HepG2 (cell line): Measurements from ENCODE around the gene ATP6V1F. TPM values are rescaled to one million over a fixed set of nuclear protein-coding genes. Genes with fewer than 3 reads are reported as not detected.

Source experiments
- ATAC-seq: fragments of 200-7000 bp; cut with Tn5 transposase; 3 replicates; pipeline ENCODE4 v1.9.1; 2020; ENCODE audit warnings: mild to moderate bottlenecking, moderate library complexity
- BruUV-seq: library from RNA; stranded (reverse); fragments of 400-500 nt; replicated peaks from 2 replicates; lab custom pipeline; 2021; lab: Mats Ljungman, UMichigan
- CTCF ChIA-PET: fragments of 300-600 bp; formaldehyde crosslinking; extraction: SDS; loops from one replicate; lab custom pipeline; 2021; ENCODE audit warnings: low total read pairs, inconsistent platforms, low intra/inter-chr PET ratio; lab: Yijun Ruan, JAX
- POLR2A ChIA-PET: fragments of 350-600 bp; sonication (Branson Sonifier 250); formaldehyde crosslinking; loops from one replicate; lab custom pipeline; 2020; ENCODE audit warnings: antibody characterized with exemption, inconsistent platforms; lab: Yijun Ruan, JAX
- DNase-seq: peaks from one replicate; pipeline ENCODE4 v3.0.0-alpha.2; 2015; ENCODE audit warnings: low spot score
- FAIRE-seq: peaks from 3 replicates; lab custom pipeline; 2011; peaks lifted over from hg19 to GRCh38; lab: Jason Lieb, UNC
- H2AFZ ChIP-seq: one replicate; pipeline ENCODE4 v1.6.1; 2011; ENCODE audit warnings: low read length, inconsistent platforms
- H3K27ac ChIP-seq: fragments of 300-600 bp; 3 replicates; pipeline ENCODE4 v1.8.0; 2011; ENCODE audit warnings: mixed run types, mild to moderate bottlenecking, mixed read lengths, low read length, inconsistent platforms; ENCODE audit not compliant: insufficient read depth; ENCODE audit errors: extremely low read length
- H3K27me3 ChIP-seq, 2 experiments: fragments of 200-600 bp in 1 of 2; 2 replicates in 1 of 2; 3 replicates in 1 of 2; pipeline versions ENCODE4 v1.6.0 to v1.8.0; 2011; ENCODE audit warnings: low read length in 2 of 2, mild to moderate bottlenecking in 2 of 2, moderate library complexity in 2 of 2, inconsistent platforms in 1 of 2; ENCODE audit not compliant: insufficient read depth in 2 of 2, control insufficient read depth in 1 of 2
- H3K36me3 ChIP-seq, 2 experiments: fragments of 200-600 bp in 1 of 2; replicated peaks in 1 of 2; 2 replicates in 1 of 2; 3 replicates in 1 of 2; pipeline versions ENCODE4 v1.5.1 to v1.8.0; 2011; ENCODE audit warnings: low read length in 2 of 2, inconsistent platforms in 1 of 2; ENCODE audit not compliant: insufficient read depth in 2 of 2, control insufficient read depth in 1 of 2
- H3K4me1 ChIP-seq: 2 replicates; pipeline ENCODE4 v1.5.1; 2012; ENCODE audit warnings: low read length, inconsistent platforms; ENCODE audit not compliant: insufficient read depth
- H3K4me2 ChIP-seq: 2 replicates; pipeline ENCODE4 v1.6.0; 2011; ENCODE audit warnings: low read depth, low read length, inconsistent platforms
- H3K4me3 ChIP-seq, 3 experiments: fragments of 200-600 bp in 1 of 3; sonication (generic), shearing (Covaris generic) in 1 of 3; replicated peaks in 1 of 3; 2 replicates each; pipeline ENCODE4 v1.5.1; 2011 to 2016; ENCODE audit warnings: low read length in 3 of 3, inconsistent platforms in 2 of 3, low read depth in 2 of 3, mild to moderate bottlenecking in 2 of 3, control low read depth in 1 of 3, mixed read lengths in 1 of 3; ENCODE audit not compliant: insufficient read depth in 1 of 3
- H3K79me2 ChIP-seq: one replicate; pipeline ENCODE4 v1.6.1; 2011; ENCODE audit warnings: low read length, inconsistent platforms; ENCODE audit not compliant: insufficient read depth
- H3K9ac ChIP-seq: 2 replicates; pipeline ENCODE4 v1.6.0; 2011; ENCODE audit warnings: mild to moderate bottlenecking, low read depth, low read length, inconsistent platforms; ENCODE audit not compliant: insufficient read depth
- H3K9me3 ChIP-seq: 2 replicates; pipeline ENCODE4 v1.5.1; 2012; ENCODE audit warnings: mild to moderate bottlenecking, low read length
- H4K20me1 ChIP-seq: 2 replicates; pipeline ENCODE4 v1.6.0; 2011; ENCODE audit warnings: inconsistent platforms, mild to moderate bottlenecking, low read length, moderate library complexity; ENCODE audit not compliant: insufficient read depth
- ATF7 ChIP-seq, 2 experiments: fragments of 450-650 bp in 1 of 2; sonication (generic) in 1 of 2; formaldehyde crosslinking in 1 of 2; IDR thresholded peaks; 2 replicates each; pipeline versions ENCODE4 v1.4.0 to v1.6.1; 2016 to 2020; ENCODE audit warnings: antibody characterized with exemption in 1 of 2, mild to moderate bottlenecking in 1 of 2, missing genetic modification reagents in 1 of 2
- GFI1 ChIP-seq: sonication (generic); formaldehyde crosslinking; IDR thresholded peaks from 2 replicates; pipeline ENCODE4 v1.5.0; 2020; ENCODE audit warnings: missing genetic modification reagents, mild to moderate bottlenecking, borderline replicate concordance
- JUNB ChIP-seq: sonication (generic); formaldehyde crosslinking; IDR thresholded peaks from 2 replicates; pipeline ENCODE4 v1.8.0; 2022; ENCODE audit warnings: missing genetic modification reagents, mild to moderate bottlenecking, borderline replicate concordance
- NONO ChIP-seq, 2 experiments: fragments of 450-650 bp in 1 of 2; sonication (generic) in 1 of 2; formaldehyde crosslinking in 1 of 2; IDR thresholded peaks in 1 of 2; conservative IDR thresholded peaks in 1 of 2; 2 replicates each; pipeline versions ENCODE4 v1.6.1 to v1.8.0; 2017 to 2022; ENCODE audit warnings: mild to moderate bottlenecking in 1 of 2, missing genetic modification reagents in 1 of 2, moderate library complexity in 1 of 2
- ZNF615 ChIP-seq: sonication (generic); formaldehyde crosslinking; IDR thresholded peaks from 2 replicates; pipeline ENCODE4 v1.5.0; 2020; ENCODE audit warnings: mild to moderate bottlenecking, missing genetic modification reagents, borderline replicate concordance
- ZNF777 ChIP-seq: sonication (generic); formaldehyde crosslinking; IDR thresholded peaks from 2 replicates; pipeline ENCODE4 v1.4.0; 2020; ENCODE audit warnings: missing genetic modification reagents
- WGBS: methylation state at CpG from one replicate; pipeline ENCODE4 v1.1.6; 2017; ENCODE audit warnings: low lambda C conversion rate; 5-methylcytosine and 5-hydroxymethylcytosine counted together
- in situ Hi-C: cut with HindIII; loops from 2 replicates; pipeline ENCODE4 v1.10.0; 2017; ENCODE audit warnings: low pct_unique_long_range_greater_than_20kb; ENCODE audit not compliant: extremely low pct_ligation_motif_present
- intact Hi-C: fragments of 100-400 bp; cut with micrococcal nuclease; formaldehyde crosslinking; loops from one replicate; pipeline ENCODE4 v1.10.0; 2022; ENCODE audit not compliant: unreplicated experiment
- polyA plus RNA-seq, 8 experiments: library from polyadenylated mRNA; depleted of rRNA in 3 of 8; stranded (reverse) in 7 of 8; unstranded in 1 of 8; fragments of >200 nt; fragmentation: Illumina TruSeq in 4 of 8; extraction: Trizol in 4 of 8; gene quantifications; 2 replicates each; pipeline versions ENCODE4 v1.2.1 to v1.2.3, GENCODE V29; 2011 to 2016; ENCODE audit warnings: low read depth in 4 of 8, missing spikeins in 1 of 8, mixed read lengths in 1 of 8; ENCODE audit not compliant: insufficient read depth in 1 of 8
- total RNA-seq, 5 experiments: library from RNA; depleted of rRNA; stranded (reverse); fragments of >200 nt; fragmentation: Illumina TruSeq; extraction: Trizol; gene quantifications; 2 replicates each; pipeline ENCODE4 v1.2.3, GENCODE V29; 2016; ENCODE audit warnings: low read depth in 1 of 5
- TF ChIP-seq, protein P1 (sequence below): sonication (generic); formaldehyde crosslinking; IDR thresholded peaks from 2 replicates; pipeline ENCODE4 v1.5.1; 2020; ENCODE audit warnings: mild to moderate bottlenecking, missing genetic modification reagents, moderate library complexity

ATP6V1F gene
- total and polyA plus RNA-seq, 2 of the 13 experiments (the other 11 are each of a cell fraction or from before 2014, with no cell fraction given): 87.2 to 132 TPM

- TF ChIP-seq ATF7 (IDR thresholded peaks at IDR 0.05): no peak
- no peak for TF ChIP-seq ATF7 (CRISPR knock-in tag; IDR thresholded peaks at IDR 0.05)
- no peak for TF ChIP-seq JUNB (CRISPR knock-in tag)
- TF ChIP-seq ZNF615 (CRISPR knock-in tag): no peak
Measured at GRCh38 chr7:128908750-128909624, 46.3 kb downstream of the ATP6V1F start (continued).

GRCh38 chr7:128909625-128910568, 47.2 kb downstream of the ATP6V1F start:
- in situ Hi-C loops: loop anchor here (5.0 kb wide), 2 partner anchors 37 to 182 kb away; no protein-coding TSS in a partner anchor
- H3K36me3 ChIP-seq: no peaks in the 10 kb centered on the region
- no peak overlapping the region for H3K9ac ChIP-seq
- TF ChIP-seq NONO (IDR thresholded peaks at IDR 0.05) (no peak), NONO (CRISPR knock-in tag; conservative IDR thresholded peaks at IDR 0.05) (no peak), ZNF777 (CRISPR knock-in tag) (peak; percentile 40; the same call in 1 of the 2 replicates), GFI1 (CRISPR knock-in tag) (no peak)
- TF ChIP-seq, protein P1, sequence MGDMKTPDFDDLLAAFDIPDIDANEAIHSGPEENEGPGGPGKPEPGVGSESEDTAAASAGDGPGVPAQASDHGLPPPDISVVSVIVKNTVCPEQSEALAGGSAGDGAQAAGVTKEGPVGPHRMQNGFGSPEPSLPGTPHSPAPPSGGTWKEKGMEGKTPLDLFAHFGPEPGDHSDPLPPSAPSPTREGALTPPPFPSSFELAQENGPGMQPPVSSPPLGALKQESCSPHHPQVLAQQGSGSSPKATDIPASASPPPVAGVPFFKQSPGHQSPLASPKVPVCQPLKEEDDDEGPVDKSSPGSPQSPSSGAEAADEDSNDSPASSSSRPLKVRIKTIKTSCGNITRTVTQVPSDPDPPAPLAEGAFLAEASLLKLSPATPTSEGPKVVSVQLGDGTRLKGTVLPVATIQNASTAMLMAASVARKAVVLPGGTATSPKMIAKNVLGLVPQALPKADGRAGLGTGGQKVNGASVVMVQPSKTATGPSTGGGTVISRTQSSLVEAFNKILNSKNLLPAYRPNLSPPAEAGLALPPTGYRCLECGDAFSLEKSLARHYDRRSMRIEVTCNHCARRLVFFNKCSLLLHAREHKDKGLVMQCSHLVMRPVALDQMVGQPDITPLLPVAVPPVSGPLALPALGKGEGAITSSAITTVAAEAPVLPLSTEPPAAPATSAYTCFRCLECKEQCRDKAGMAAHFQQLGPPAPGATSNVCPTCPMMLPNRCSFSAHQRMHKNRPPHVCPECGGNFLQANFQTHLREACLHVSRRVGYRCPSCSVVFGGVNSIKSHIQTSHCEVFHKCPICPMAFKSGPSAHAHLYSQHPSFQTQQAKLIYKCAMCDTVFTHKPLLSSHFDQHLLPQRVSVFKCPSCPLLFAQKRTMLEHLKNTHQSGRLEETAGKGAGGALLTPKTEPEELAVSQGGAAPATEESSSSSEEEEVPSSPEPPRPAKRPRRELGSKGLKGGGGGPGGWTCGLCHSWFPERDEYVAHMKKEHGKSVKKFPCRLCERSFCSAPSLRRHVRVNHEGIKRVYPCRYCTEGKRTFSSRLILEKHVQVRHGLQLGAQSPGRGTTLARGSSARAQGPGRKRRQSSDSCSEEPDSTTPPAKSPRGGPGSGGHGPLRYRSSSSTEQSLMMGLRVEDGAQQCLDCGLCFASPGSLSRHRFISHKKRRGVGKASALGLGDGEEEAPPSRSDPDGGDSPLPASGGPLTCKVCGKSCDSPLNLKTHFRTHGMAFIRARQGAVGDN: peak; percentile 36
- peaks cover 26% of the 10 kb centered on the region for H3K4me1 ChIP-seq
- peak overlapping the region in 2 of 3 experiments; percentile 29 to 54; a peak in 3 of 6 replicates for H3K4me3 ChIP-seq
- peak overlapping the region; percentile 61 for H3K4me2 ChIP-seq
- ATAC-seq (peak; percentile 9), FAIRE-seq (no peak), DNase-seq (no peak)
- H3K9me3 ChIP-seq: no peaks in the 10 kb centered on the region
- H4K20me1 ChIP-seq: no peaks in the 10 kb centered on the region
- H3K27me3 ChIP-seq: peaks cover 0 to 53% of the 10 kb centered on the region in 2 experiments; a peak in 3 of 5 replicates
- H2AFZ ChIP-seq: no peak overlapping the region
- intact Hi-C loops: no loop called here
- no peak overlapping the region for H3K27ac ChIP-seq
- H3K79me2 ChIP-seq: no peaks in the 10 kb centered on the region
- ChIA-PET POLR2A (no interaction called here), CTCF (no interaction called here)
- BruUV-seq: no TSS peak
- 9% methylated on average over 24 of the region's 42 CpGs for WGBS
